Ecto neural progenitor cell (in vitro differentiated cells): ENCODE results near the gene PDLIM7.

ENCODE experiments used
- DNase-seq: peaks from one replicate; pipeline ENCODE4 v3.0.0-alpha.2; 2018; ENCODE audit warnings: low spot score

Gene PDLIM7

GRCh38 chr5:177444106-177445051 lies 53.0 kb downstream of the PDLIM7 start:
- no peak for DNase-seq

- DNase-seq, result no peak
Measured at GRCh38 chr5:177443144-177443983, 54.0 kb downstream of the PDLIM7 start.

GRCh38 chr5:177442066-177442826 lies 55.2 kb downstream of the PDLIM7 start:
- no peak for DNase-seq

- no peak for DNase-seq
Measured at GRCh38 chr5:177440990-177441780, 56.2 kb downstream of the PDLIM7 start.

GRCh38 chr5:177440211-177440989 lies 57.0 kb downstream of the PDLIM7 start:
- no peak for DNase-seq

- no peak for DNase-seq
Measured at GRCh38 chr5:177439518-177440053, 57.8 kb downstream of the PDLIM7 start.

- DNase-seq, result no peak
Measured at GRCh38 chr5:177438468-177438867, 58.9 kb downstream of the PDLIM7 start.

- no peak for DNase-seq
Measured at GRCh38 chr5:177437623-177438022, 59.8 kb downstream of the PDLIM7 start.

GRCh38 chr5:177435847-177436536 lies 61.4 kb downstream of the PDLIM7 start:
- no peak for DNase-seq

GRCh38 chr5:177434942-177435738 lies 62.3 kb downstream of the PDLIM7 start:
- no peak for DNase-seq

GRCh38 chr5:177434437-177434836 lies 63.0 kb downstream of the PDLIM7 start:
- DNase-seq, result no peak

- no peak for DNase-seq
Measured at GRCh38 chr5:177433658-177434217, 63.7 kb downstream of the PDLIM7 start.
